Esophagus squamous epithelium (tissue), 5 donors: ENCODE results near the gene JUND. TPM values are rescaled to one million over a fixed set of nuclear protein-coding genes. Genes with fewer than 3 reads are reported as not detected.

Source experiments
- DNase-seq: peaks from one replicate; lab custom pipeline; 2025; lab: John Stamatoyannopoulos, UW
- H3K27ac ChIP-seq, 4 donors: fragments of 200-600 bp; sonication (generic); one replicate each; pipeline ENCODE4 v1.5.1; 2016 to 2019; ENCODE audit warnings: mild to moderate bottlenecking in 1 of 4
- H3K27me3 ChIP-seq, 4 donors: fragments of 200-600 bp; sonication (generic); 1 replicate in 3 of 4; 2 replicates in 1 of 4; pipeline versions ENCODE4 v1.5.1 to v1.6.0; 2017 to 2021; ENCODE audit warnings: antibody characterized with exemption in 1 of 4
- H3K36me3 ChIP-seq, 3 donors: fragments of 200-600 bp; sonication (generic); one replicate each; pipeline ENCODE4 v1.5.1; 2016 to 2019
- H3K4me1 ChIP-seq, 3 donors: fragments of 200-600 bp; sonication (generic); one replicate each; pipeline ENCODE4 v1.5.1; 2017 to 2019
- H3K4me3 ChIP-seq, 4 donors: fragments of 200-600 bp; sonication (generic); 1 replicate in 3 of 4; 2 replicates in 1 of 4; pipeline ENCODE4 v1.5.1; 2016 to 2019; ENCODE audit warnings: mild to moderate bottlenecking in 2 of 4, moderate library complexity in 1 of 4
- H3K9me3 ChIP-seq, 3 donors: fragments of 200-600 bp; sonication (generic); one replicate each; pipeline ENCODE4 v1.5.1; 2016 to 2019
- POLR2A ChIP-seq, 4 donors: fragments of 450-650 bp; IDR thresholded peaks; one replicate each; pipeline ENCODE4 v1.6.1; 2017; ENCODE audit warnings: antibody characterized with exemption in 4 of 4, mild to moderate bottlenecking in 4 of 4, moderate library complexity in 3 of 4
- WGBS, 2 donors: methylation state at CpG; one replicate each; pipeline ENCODE4 v1.1.5; 2018; 5-methylcytosine and 5-hydroxymethylcytosine counted together
- intact Hi-C: fragments of 100-400 bp; cut with DNase I; formaldehyde crosslinking; loops from one replicate; pipeline ENCODE4 v1.15.0; 2022
- total RNA-seq, 4 donors: library from RNA; depleted of rRNA; stranded (reverse); fragments of >200 nt; gene quantifications; one replicate each; pipeline ENCODE4 v1.1.0, GENCODE V29; 2016
- TF ChIP-seq, protein P1 (sequence below), 6 experiments: fragments of 450-650 bp in 4 of 6; fragments of 200-600 bp in 2 of 6; sonication (generic) in 2 of 6; IDR thresholded peaks; one replicate each; pipeline ENCODE4 v1.5.1; 2016 to 2019; ENCODE audit warnings: antibody characterized with exemption in 6 of 6, mild to moderate bottlenecking in 4 of 6, moderate library complexity in 4 of 6
- donor health status: DM: yes; HTN: yes; CAD: no.

The JUND gene
- total RNA-seq, 4 donors from 2014 or later = 71.7 to 192 (median 166) TPM

DNA sequence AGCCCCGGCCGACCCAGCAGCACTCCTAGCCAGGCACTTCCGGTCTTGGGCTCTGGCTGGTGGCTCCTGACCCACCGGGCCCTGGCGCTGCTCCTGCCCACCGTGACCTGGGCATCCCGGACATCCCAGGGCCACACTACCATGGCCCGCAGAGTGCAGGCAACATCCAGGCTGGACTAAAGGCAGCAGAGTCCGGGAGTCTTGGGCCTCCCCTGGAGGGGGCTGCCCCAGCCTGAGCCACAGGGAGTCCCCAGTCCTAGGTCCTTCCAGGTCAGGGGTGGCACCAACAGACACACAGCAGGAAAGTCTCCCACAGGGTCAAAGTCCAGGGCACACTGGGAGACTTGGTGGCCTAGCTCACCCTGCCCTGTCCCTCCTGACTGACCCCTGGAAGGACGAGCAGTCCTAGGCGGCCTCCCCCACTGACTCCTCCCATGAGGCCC, 30.7 kb upstream of the JUND start:
- Histone ChIP-seq H3K27me3 (no peaks in the 10 kb centered on the region), H3K36me3 (peaks cover 13 to 86% (median 26%) of the 10 kb centered on the region in 3 donors), H3K4me3 (no peak overlapping the region), H3K4me1 (peaks cover 7 to 27% (median 13%) of the 10 kb centered on the region in 3 donors), H3K27ac (no peak overlapping the region), H3K9me3 (no peaks in the 10 kb centered on the region)
- TF ChIP-seq POLR2A (IDR thresholded peaks at IDR 0.05) = no peak
- TF ChIP-seq, protein P1, sequence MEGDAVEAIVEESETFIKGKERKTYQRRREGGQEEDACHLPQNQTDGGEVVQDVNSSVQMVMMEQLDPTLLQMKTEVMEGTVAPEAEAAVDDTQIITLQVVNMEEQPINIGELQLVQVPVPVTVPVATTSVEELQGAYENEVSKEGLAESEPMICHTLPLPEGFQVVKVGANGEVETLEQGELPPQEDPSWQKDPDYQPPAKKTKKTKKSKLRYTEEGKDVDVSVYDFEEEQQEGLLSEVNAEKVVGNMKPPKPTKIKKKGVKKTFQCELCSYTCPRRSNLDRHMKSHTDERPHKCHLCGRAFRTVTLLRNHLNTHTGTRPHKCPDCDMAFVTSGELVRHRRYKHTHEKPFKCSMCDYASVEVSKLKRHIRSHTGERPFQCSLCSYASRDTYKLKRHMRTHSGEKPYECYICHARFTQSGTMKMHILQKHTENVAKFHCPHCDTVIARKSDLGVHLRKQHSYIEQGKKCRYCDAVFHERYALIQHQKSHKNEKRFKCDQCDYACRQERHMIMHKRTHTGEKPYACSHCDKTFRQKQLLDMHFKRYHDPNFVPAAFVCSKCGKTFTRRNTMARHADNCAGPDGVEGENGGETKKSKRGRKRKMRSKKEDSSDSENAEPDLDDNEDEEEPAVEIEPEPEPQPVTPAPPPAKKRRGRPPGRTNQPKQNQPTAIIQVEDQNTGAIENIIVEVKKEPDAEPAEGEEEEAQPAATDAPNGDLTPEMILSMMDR (IDR thresholded peaks at IDR 0.05) = no peak
- no CpG with 5 or more reads among the region's 11 CpGs for WGBS, 2 donors
- no peak for DNase-seq
- intact Hi-C loops = no loop called here

DNA sequence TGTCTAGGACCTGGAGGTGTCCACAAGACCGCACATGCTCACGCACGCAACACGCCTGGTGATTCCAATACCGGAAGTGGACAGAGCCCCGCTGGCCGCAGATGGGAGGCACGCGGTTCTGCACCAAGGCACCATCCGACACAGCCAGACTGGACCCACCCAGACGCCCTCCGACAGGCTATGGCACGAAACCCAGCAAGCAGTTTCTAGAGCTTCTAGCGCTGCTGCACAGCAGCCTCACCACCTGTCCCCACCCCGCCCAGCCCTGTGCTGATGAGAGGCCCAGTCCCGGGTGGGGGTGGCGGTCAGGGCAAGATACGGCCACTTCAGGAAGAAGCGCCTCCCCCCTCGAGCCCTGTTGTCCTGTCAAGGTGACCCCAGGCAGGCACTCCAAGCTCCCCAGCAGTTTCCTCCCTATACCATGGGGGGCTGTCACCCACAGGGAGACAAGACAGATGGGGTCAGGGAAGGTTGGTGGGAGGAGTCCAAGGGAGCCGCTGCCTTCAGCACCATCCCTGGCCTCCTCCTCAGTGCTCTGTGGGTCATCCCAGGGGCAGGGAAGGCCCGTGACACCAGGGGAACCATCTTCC, 30.2 kb upstream of the JUND start:
- DNase-seq = no peak
- no peak overlapping the region for H3K4me3 ChIP-seq
- no peaks in the 10 kb centered on the region for H3K27me3 ChIP-seq
- intact Hi-C loops = no loop called here
- H3K36me3 ChIP-seq = peaks cover 13 to 86% (median 26%) of the 10 kb centered on the region in 3 donors
- H3K4me1 ChIP-seq = peaks cover 12 to 32% (median 18%) of the 10 kb centered on the region in 3 donors
- no peaks in the 10 kb centered on the region for H3K9me3 ChIP-seq
- TF ChIP-seq POLR2A (IDR thresholded peaks at IDR 0.05) = no peak
- TF ChIP-seq, protein P1 (IDR thresholded peaks at IDR 0.05) = no peak
- 80 to 87% methylated on average over 2 to 11 of the region's 22 CpGs for WGBS, 2 donors
- no peak overlapping the region for H3K27ac ChIP-seq

DNA sequence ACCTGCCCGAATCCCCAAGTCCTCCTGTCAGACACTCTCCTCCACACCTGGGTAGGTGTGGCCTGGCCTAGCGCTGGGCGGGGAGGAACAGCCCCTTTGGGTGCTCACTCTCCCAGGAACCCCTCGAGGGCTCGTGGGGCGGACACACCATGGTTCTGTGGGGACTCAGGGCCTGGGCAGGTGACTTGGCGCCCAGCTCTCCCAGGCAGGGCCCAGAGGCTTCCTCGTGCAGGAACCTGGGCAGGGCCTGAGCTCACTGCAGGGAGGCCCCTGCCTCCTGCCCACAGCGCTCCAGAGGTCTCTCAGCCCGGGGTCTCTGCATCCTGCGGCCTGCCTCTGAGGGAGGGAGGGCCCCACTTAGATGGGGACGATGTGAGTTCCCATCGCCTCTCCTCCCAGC, 29.5 kb upstream of the JUND start:
- 67% methylated on average over 1 of the region's 13 CpGs for WGBS, 2 donors
- Histone ChIP-seq H3K9me3 (no peaks in the 10 kb centered on the region), H3K4me3 (no peak overlapping the region), H3K36me3 (peaks cover 13 to 86% (median 26%) of the 10 kb centered on the region in 3 donors), H3K27me3 (no peaks in the 10 kb centered on the region), H3K4me1 (peaks cover 18 to 39% (median 24%) of the 10 kb centered on the region in 3 donors), H3K27ac (no peak overlapping the region)
- DNase-seq = no peak
- no peak for TF ChIP-seq POLR2A (IDR thresholded peaks at IDR 0.05)
- TF ChIP-seq, protein P1 (IDR thresholded peaks at IDR 0.05) = no peak
- intact Hi-C loops = no loop called here

DNA sequence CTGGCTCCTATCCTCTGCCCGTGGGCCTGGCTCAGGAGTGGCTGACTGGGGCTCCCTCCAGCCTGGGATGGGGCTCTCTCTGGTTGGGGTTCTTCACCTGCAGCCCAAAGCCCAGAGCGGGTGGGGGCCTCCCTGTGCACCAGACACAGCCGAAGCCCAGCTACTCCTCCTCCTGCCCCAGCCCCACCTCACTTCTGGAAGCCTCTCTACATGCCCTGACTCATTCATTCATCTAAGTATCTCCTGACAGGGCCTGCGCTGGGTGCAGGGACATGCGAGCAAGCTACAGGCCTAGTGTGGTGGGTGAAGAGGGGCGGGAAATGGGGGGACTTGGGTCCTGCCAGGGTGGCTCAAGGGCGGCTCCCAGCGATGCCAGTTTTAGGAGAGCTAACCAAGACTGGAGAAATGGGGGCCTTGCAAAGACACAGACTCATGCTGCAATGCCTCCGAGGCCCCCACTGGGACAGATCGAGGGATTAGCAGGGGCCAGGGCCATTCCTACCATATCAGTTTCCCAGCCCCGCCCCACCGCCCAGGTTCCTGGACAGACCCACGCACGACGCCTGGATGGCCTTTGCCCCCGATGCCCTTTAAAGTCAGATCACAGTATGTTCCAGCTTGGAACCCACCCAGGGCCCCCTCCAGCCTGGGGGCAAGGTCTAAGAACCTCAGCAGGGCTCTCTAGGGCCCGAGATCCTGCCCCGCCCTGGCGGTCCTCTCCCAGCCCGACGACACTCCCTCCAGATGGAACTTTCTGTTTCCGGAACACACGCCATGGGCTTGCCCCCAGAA, 28.9 kb upstream of the JUND start:
- peaks cover 13 to 80% (median 26%) of the 10 kb centered on the region in 3 donors for H3K36me3 ChIP-seq
- no peak for TF ChIP-seq POLR2A (IDR thresholded peaks at IDR 0.05)
- TF ChIP-seq, protein P1 (IDR thresholded peaks at IDR 0.05) = no peak
- H3K27me3 ChIP-seq = no peaks in the 10 kb centered on the region
- intact Hi-C loops = no loop called here
- 77 to 87% methylated on average over 11 to 15 of the region's 23 CpGs for WGBS, 2 donors
- no peak overlapping the region for H3K4me3 ChIP-seq
- H3K9me3 ChIP-seq = no peaks in the 10 kb centered on the region
- peaks cover 25 to 45% (median 31%) of the 10 kb centered on the region in 3 donors for H3K4me1 ChIP-seq
- no peak overlapping the region for H3K27ac ChIP-seq
- no peak for DNase-seq

DNA sequence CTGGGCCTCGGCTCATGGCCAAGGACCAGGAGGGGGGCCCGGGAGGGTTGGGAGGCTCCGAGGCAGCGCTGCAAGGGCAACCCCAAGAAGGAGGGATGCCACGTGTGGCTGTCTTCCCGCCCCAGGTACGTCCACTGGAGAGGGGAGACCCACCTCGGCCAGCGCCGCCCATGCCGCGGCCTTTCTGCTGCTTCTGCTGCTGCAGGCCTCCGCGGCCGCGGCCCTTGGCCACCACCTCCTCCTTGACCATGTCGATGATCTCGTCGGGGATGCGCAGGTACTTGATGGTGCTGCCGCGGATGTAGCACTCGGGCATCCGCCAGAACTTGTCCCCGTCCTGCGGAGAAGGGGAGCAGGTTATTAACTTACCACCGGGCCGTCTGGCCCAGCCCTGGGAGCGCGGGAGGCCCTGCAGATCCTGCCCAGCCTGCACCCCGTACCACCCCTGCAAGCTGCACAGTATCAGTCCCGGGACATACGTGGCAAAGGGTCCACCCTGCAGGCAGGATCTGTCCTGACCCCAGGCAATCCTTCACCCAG, 28.2 kb upstream of the JUND start:
- no peak overlapping the region for H3K4me3 ChIP-seq
- intact Hi-C loops = no loop called here
- H3K27ac ChIP-seq = no peak overlapping the region
- TF ChIP-seq, protein P1 (IDR thresholded peaks at IDR 0.05) = no peak
- no peak for TF ChIP-seq POLR2A (IDR thresholded peaks at IDR 0.05)
- H3K9me3 ChIP-seq = no peaks in the 10 kb centered on the region
- H3K4me1 ChIP-seq = peaks cover 32 to 52% (median 38%) of the 10 kb centered on the region in 3 donors
- peaks cover 13 to 74% (median 25%) of the 10 kb centered on the region in 3 donors for H3K36me3 ChIP-seq
- 65 to 74% methylated on average over 10 to 16 of the region's 33 CpGs for WGBS, 2 donors
- H3K27me3 ChIP-seq = no peaks in the 10 kb centered on the region
- DNase-seq = no peak
